Prostate gland (tissue), 2 donors: ENCODE results near the gene PRKG1.

Experiments
- POLR2AphosphoS5 ChIP-seq: sonication (generic); formaldehyde crosslinking; IDR thresholded peaks from one replicate; pipeline ENCODE4 v1.6.1; 2017; ENCODE audit warnings: antibody characterized with exemption
- TF ChIP-seq, protein P1 (sequence below), 4 experiments: fragments of 200-600 bp in 2 of 4; fragments of 450-650 bp in 2 of 4; sonication (generic) in 2 of 4; IDR thresholded peaks; 1 replicate in 3 of 4; 2 replicates in 1 of 4; pipeline ENCODE4 v1.5.1; 2016 to 2019; ENCODE audit warnings: antibody characterized with exemption in 4 of 4, mild to moderate bottlenecking in 2 of 4, moderate library complexity in 2 of 4

DNA sequence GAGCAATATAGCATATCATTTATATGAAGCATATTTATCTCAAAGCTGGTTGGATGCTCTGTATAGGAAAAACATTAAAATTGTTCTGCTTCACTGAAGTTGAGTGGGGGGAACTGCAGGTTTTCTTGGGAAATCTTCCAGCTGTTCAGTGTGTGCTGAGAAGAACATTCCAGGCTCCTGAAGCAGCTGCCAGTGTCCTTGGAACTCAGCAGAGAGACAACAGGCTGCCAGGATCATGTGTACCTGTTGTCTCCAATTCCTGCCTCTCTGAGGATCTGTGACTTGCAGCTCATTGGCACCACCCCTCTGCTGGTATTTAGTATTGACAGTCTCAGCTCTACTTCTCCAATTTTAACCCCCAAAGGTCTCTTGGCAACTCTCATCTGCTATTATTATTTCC, 42.3 kb upstream of the PRKG1 start:
- TF ChIP-seq, protein P1, sequence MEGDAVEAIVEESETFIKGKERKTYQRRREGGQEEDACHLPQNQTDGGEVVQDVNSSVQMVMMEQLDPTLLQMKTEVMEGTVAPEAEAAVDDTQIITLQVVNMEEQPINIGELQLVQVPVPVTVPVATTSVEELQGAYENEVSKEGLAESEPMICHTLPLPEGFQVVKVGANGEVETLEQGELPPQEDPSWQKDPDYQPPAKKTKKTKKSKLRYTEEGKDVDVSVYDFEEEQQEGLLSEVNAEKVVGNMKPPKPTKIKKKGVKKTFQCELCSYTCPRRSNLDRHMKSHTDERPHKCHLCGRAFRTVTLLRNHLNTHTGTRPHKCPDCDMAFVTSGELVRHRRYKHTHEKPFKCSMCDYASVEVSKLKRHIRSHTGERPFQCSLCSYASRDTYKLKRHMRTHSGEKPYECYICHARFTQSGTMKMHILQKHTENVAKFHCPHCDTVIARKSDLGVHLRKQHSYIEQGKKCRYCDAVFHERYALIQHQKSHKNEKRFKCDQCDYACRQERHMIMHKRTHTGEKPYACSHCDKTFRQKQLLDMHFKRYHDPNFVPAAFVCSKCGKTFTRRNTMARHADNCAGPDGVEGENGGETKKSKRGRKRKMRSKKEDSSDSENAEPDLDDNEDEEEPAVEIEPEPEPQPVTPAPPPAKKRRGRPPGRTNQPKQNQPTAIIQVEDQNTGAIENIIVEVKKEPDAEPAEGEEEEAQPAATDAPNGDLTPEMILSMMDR (IDR thresholded peaks at IDR 0.05) = no peak
- TF ChIP-seq POLR2AphosphoS5 = no peak
